Mesothelial cell of epicardium (in vitro differentiated cells): Measurements from ENCODE around the gene RGS10. TPM values are rescaled to one million over a fixed set of nuclear protein-coding genes. Genes with fewer than 3 reads are reported as not detected.
"Not testable (repeated sequence)": the region's sequence is repeated elsewhere in the genome, so short reads cannot be mapped to it uniquely, and the experiment has no call there.

Experiments used
- DNase-seq, 2 experiments: peaks; one replicate each; pipeline ENCODE4 v3.0.0; 2021; ENCODE audit warnings: low spot score in 2 of 2; ENCODE audit not compliant: unreplicated experiment in 2 of 2
- H3K27ac Mint-ChIP-seq: 2 replicates; pipeline ENCODE4 v1.8.0; 2021; ENCODE audit warnings: mixed read lengths
- H3K27me3 Mint-ChIP-seq: 2 replicates; pipeline ENCODE4 v1.8.0; 2021; ENCODE audit warnings: low read depth, mixed read lengths
- H3K36me3 Mint-ChIP-seq: 2 replicates; pipeline ENCODE4 v1.8.0; 2021; ENCODE audit warnings: mixed read lengths
- H3K4me1 Mint-ChIP-seq: 2 replicates; pipeline ENCODE4 v1.8.0; 2021; ENCODE audit warnings: mixed read lengths
- H3K4me3 Mint-ChIP-seq: 2 replicates; pipeline ENCODE4 v1.8.0; 2021; ENCODE audit warnings: mild to moderate bottlenecking, moderate library complexity, mixed read lengths
- H3K9me3 Mint-ChIP-seq: 2 replicates; pipeline ENCODE4 v1.8.0; 2021; ENCODE audit warnings: mixed read lengths
- total RNA-seq: library from RNA; stranded (reverse); gene quantifications from 3 replicates; pipeline ENCODE4 v1.2.1, GENCODE V29; 2021
- TF ChIP-seq, protein P1 (sequence below): fragments of 200-600 bp; sonication (generic); IDR thresholded peaks from one replicate; pipeline ENCODE4 v1.5.0; 2021; ENCODE audit warnings: antibody characterized with exemption; ENCODE audit not compliant: unreplicated experiment

Gene RGS10
- total RNA-seq, 1 donor from 2014 or later: 17.4 TPM

DNA sequence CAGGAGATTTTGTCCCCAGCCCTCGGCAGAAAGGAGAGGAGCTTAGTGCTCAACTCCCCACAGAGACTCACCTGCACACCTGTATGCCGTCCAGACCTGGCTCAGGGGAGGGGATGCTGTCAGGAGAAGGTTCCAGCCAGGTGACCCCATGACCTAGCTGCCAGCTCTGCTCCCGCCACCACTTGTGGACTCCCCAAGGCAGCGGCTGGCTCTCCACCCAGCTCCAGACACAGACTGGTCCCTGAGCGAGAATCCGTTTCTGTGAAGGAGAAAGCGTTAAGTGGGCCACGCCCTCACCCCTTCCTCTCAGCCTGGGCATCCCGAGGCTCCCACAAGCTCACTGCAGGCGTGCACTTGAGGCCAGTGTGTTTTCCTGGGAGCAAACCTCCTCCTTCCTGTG, 76.4 kb downstream of the RGS10 start:
- TF ChIP-seq, protein P1, sequence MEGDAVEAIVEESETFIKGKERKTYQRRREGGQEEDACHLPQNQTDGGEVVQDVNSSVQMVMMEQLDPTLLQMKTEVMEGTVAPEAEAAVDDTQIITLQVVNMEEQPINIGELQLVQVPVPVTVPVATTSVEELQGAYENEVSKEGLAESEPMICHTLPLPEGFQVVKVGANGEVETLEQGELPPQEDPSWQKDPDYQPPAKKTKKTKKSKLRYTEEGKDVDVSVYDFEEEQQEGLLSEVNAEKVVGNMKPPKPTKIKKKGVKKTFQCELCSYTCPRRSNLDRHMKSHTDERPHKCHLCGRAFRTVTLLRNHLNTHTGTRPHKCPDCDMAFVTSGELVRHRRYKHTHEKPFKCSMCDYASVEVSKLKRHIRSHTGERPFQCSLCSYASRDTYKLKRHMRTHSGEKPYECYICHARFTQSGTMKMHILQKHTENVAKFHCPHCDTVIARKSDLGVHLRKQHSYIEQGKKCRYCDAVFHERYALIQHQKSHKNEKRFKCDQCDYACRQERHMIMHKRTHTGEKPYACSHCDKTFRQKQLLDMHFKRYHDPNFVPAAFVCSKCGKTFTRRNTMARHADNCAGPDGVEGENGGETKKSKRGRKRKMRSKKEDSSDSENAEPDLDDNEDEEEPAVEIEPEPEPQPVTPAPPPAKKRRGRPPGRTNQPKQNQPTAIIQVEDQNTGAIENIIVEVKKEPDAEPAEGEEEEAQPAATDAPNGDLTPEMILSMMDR: no peak
- no peak overlapping the region for H3K4me3 Mint-ChIP-seq
- H3K36me3 Mint-ChIP-seq: no peaks in the 10 kb centered on the region
- H3K4me1 Mint-ChIP-seq: no peaks in the 10 kb centered on the region
- DNase-seq: no peak
- peaks cover 26% of the 10 kb centered on the region for H3K27me3 Mint-ChIP-seq
- H3K9me3 Mint-ChIP-seq: peaks cover 12% of the 10 kb centered on the region
- no peak overlapping the region for H3K27ac Mint-ChIP-seq

DNA sequence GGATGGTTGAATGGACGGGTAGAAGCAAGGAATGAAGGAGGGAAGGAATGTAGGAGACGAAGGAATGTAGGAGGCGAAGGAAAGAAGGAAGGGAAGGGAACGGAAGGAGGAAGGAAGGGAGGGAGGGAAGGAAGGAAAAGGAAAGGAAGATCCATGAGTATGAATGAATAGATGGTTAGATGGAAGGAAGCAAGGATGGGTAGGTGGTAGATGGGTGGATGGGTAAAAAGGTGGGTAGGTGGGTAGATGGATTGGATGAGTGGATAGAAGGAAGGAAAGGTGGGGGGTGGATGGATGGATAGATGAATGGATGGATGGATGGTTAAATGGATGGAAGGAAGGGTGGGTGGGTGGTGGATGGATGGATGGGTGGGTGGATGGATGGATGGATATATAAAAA, 77.4 kb downstream of the RGS10 start:
- H3K9me3 Mint-ChIP-seq: peaks cover 12% of the 10 kb centered on the region
- DNase-seq: no peak
- TF ChIP-seq, protein P1: no peak
- no peaks in the 10 kb centered on the region for H3K36me3 Mint-ChIP-seq
- H3K27ac Mint-ChIP-seq: no peak overlapping the region
- peaks cover 18% of the 10 kb centered on the region for H3K27me3 Mint-ChIP-seq
- no peak overlapping the region for H3K4me3 Mint-ChIP-seq
- H3K4me1 Mint-ChIP-seq: no peaks in the 10 kb centered on the region

- H3K27me3 Mint-ChIP-seq: peaks cover 17% of the 10 kb centered on the region
- H3K36me3 Mint-ChIP-seq, H3K27ac Mint-ChIP-seq, DNase-seq, H3K4me1 Mint-ChIP-seq, H3K4me3 Mint-ChIP-seq: not testable (repeated sequence)
- H3K9me3 Mint-ChIP-seq: peaks cover 12% of the 10 kb centered on the region
These were observed 79.3 kb downstream of the RGS10 start for GRCh38 chr10:119463195-119463594.

- Mint-ChIP-seq H3K4me3 (no peak overlapping the region), H3K9me3 (peaks cover 12% of the 10 kb centered on the region), H3K36me3 (no peaks in the 10 kb centered on the region), H3K4me1 (no peaks in the 10 kb centered on the region), H3K27me3 (peaks cover 17% of the 10 kb centered on the region), H3K27ac (no peak overlapping the region)
- DNase-seq: no peak
- TF ChIP-seq, protein P1: no peak
These were observed 79.7 kb downstream of the RGS10 start for GRCh38 chr10:119462773-119463172.

DNA sequence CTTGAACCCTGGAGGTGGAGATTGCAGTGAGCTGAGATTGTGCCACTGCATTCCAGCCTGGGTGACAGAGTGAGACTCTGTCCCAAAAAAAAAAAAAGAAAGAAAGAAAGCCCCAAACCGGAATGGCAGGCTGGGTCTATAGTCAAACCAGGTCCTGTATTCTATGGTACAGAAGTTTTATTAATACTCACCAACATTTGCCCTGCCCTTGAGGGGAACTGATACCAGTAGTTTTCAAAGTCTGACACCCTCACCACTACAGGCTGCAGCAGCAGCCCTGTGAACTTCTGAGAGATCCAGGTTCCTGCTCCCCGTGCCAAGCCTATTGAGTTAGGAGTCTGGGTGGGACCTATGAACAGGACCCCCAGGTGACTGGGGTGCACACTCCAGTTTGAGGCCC, 80.6 kb downstream of the RGS10 start:
- Mint-ChIP-seq H3K4me3 (no peak overlapping the region), H3K36me3 (no peaks in the 10 kb centered on the region), H3K9me3 (peaks cover 12% of the 10 kb centered on the region), H3K4me1 (no peaks in the 10 kb centered on the region), H3K27ac (no peak overlapping the region), H3K27me3 (peaks cover 17% of the 10 kb centered on the region)
- no peak for DNase-seq
- TF ChIP-seq, protein P1: no peak

- DNase-seq: no peak
- no peaks in the 10 kb centered on the region for H3K4me1 Mint-ChIP-seq
- H3K4me3 Mint-ChIP-seq: no peak overlapping the region
- peaks cover 12% of the 10 kb centered on the region for H3K9me3 Mint-ChIP-seq
- H3K36me3 Mint-ChIP-seq: no peaks in the 10 kb centered on the region
- TF ChIP-seq, protein P1: no peak
- H3K27me3 Mint-ChIP-seq: peaks cover 17% of the 10 kb centered on the region
- H3K27ac Mint-ChIP-seq: no peak overlapping the region
These were observed 81.1 kb downstream of the RGS10 start for GRCh38 chr10:119461380-119461779.
